ENCODE results near the gene THBS3. TPM values are rescaled to one million over a fixed set of nuclear protein-coding genes. Genes with fewer than 3 reads are reported as not detected.
"Not testable (repeated sequence)": the region's sequence is repeated elsewhere in the genome, so short reads cannot be mapped to it uniquely, and the experiment has no call there.

The THBS3 gene
- total RNA-seq, 1 experiment from 2014 or later = 36.8 TPM

DNA sequence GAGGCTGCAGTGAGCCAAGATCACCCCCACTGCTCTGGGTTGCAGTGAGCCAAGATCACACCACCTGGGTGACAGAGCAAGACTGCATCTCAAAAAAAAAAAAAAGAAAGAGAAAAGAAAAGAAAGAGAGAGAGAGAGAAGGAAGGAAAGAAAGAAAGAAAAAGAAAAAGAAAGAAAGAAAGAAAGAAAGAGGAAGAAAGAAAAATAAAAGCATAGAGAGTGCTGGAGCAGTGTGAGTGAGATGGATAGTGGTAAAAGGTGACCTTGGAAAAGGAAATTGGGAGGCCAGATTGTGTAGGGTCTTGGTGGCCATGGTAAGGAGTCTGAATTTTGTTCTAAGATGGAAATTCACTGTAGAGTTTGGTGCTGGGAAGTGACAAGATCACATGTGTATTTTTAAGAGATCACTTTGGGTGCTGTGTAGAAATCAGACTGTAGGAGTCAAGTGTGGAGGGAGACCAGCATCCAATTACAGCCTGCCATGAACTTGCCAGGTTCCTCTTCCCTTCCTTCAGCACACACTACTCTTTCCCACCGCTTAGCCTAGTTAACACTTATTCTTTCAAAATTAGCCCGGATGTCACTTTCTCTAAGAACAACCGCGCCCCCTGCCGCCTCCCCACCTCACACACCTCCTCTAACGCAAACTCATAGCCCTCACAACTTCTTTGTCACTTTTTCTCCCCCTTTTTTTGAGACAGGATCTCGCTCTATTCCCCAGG is 18.7 kb upstream of the THBS3 start:
- DNase-seq = peak; percentile 85
- peaks cover 12% of the 10 kb centered on the region for H3K4me1 Mint-ChIP-seq (ENCODE audit: low read depth, unreplicated experiment)
- CTCF ChIA-PET = interaction anchor here (0.6 to 1.5 kb wide), 7 partner anchors 17 to 562 kb away, joined by 3 to 16 read pairs (median 3); partner anchors contain the start of genes KRTCAP2 and THBS3
- peaks cover 26% of the 10 kb centered on the region for H3K36me3 Mint-ChIP-seq (ENCODE audit: insufficient read depth, unreplicated experiment)
- no TSS peak for BruUV-seq (replicated peaks)
- H3K27me3 Mint-ChIP-seq (ENCODE audit: unreplicated experiment) = peaks cover 4% of the 10 kb centered on the region
- intact Hi-C loops (cut with micrococcal nuclease; ENCODE audit: unreplicated experiment) = loop anchor here (1.0 kb wide), 2 partner anchors 19 to 50 kb away; partner anchors contain the start of gene THBS3
- TF ChIP-seq, protein P1, sequence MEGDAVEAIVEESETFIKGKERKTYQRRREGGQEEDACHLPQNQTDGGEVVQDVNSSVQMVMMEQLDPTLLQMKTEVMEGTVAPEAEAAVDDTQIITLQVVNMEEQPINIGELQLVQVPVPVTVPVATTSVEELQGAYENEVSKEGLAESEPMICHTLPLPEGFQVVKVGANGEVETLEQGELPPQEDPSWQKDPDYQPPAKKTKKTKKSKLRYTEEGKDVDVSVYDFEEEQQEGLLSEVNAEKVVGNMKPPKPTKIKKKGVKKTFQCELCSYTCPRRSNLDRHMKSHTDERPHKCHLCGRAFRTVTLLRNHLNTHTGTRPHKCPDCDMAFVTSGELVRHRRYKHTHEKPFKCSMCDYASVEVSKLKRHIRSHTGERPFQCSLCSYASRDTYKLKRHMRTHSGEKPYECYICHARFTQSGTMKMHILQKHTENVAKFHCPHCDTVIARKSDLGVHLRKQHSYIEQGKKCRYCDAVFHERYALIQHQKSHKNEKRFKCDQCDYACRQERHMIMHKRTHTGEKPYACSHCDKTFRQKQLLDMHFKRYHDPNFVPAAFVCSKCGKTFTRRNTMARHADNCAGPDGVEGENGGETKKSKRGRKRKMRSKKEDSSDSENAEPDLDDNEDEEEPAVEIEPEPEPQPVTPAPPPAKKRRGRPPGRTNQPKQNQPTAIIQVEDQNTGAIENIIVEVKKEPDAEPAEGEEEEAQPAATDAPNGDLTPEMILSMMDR (IDR thresholded peaks at IDR 0.05; ENCODE audit: unreplicated experiment) = peak; percentile 65
- H3K4me3 Mint-ChIP-seq (ENCODE audit: low read depth, unreplicated experiment) = peak overlapping the region; percentile 72
- no peaks in the 10 kb centered on the region for H3K9me3 Mint-ChIP-seq (ENCODE audit: low read depth, unreplicated experiment)
- peak overlapping the region; percentile 70 for H3K27ac Mint-ChIP-seq (ENCODE audit: unreplicated experiment)

DNA sequence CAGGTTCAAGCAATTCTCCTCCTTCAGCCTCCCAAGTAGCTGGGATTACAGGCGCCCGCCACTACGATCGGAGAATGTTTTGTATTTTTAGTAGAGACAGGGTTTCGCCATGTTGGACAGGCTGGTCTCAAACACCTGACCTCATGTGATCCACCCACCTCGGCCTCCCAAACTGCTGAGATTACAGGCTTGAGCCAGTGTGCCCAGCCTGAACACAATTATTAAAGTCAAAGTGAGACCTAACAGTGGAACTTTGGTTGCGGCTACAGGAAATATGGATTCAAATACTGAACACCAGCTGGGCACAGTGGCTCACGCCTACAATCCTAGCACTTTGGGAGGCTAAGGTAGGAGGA is 17.7 kb upstream of the THBS3 start:
- H3K4me3 Mint-ChIP-seq (ENCODE audit: low read depth, unreplicated experiment); intact Hi-C loops (cut with micrococcal nuclease; ENCODE audit: unreplicated experiment); DNase-seq; H3K27ac Mint-ChIP-seq (ENCODE audit: unreplicated experiment); H3K9me3 Mint-ChIP-seq (ENCODE audit: low read depth, unreplicated experiment); BruUV-seq (replicated peaks); H3K27me3 Mint-ChIP-seq (ENCODE audit: unreplicated experiment): not testable (repeated sequence)
- CTCF ChIA-PET = interaction anchor here (1.3 to 1.6 kb wide), 2 partner anchors 18 to 98 kb away, joined by 3 to 11 read pairs; partner anchors contain the start of gene THBS3
- H3K4me1 Mint-ChIP-seq (ENCODE audit: low read depth, unreplicated experiment) = peaks cover 15% of the 10 kb centered on the region
- H3K36me3 Mint-ChIP-seq (ENCODE audit: insufficient read depth, unreplicated experiment) = peaks cover 24% of the 10 kb centered on the region

GRCh38 chr1:155223047-155223446 is 15.3 kb upstream of the THBS3 start:
- Mint-ChIP-seq H3K9me3 (ENCODE audit: low read depth, unreplicated experiment) (no peaks in the 10 kb centered on the region), H3K27me3 (ENCODE audit: unreplicated experiment) (no peaks in the 10 kb centered on the region), H3K27ac (ENCODE audit: unreplicated experiment) (peak overlapping the region; percentile 60), H3K4me3 (ENCODE audit: low read depth, unreplicated experiment) (no peak overlapping the region), H3K36me3 (ENCODE audit: insufficient read depth, unreplicated experiment) (peaks cover 25% of the 10 kb centered on the region), H3K4me1 (ENCODE audit: low read depth, unreplicated experiment) (peaks cover 18% of the 10 kb centered on the region)
- CTCF ChIA-PET = interaction anchor here (0.6 kb wide), 1 partner anchor 195 kb away, joined by 4 read pairs; no protein-coding TSS in a partner anchor
- no peak for DNase-seq
- TF ChIP-seq, protein P1 (IDR thresholded peaks at IDR 0.05; ENCODE audit: unreplicated experiment) = no peak
- BruUV-seq (replicated peaks) = no TSS peak
- intact Hi-C loops (cut with micrococcal nuclease; ENCODE audit: unreplicated experiment) = no loop called here

- CTCF ChIA-PET = interaction anchor here (0.7 to 1.2 kb wide), 3 partner anchors 13 to 47 kb away, joined by 3 to 4 read pairs (median 3); partner anchors contain the start of gene KRTCAP2
- intact Hi-C loops (cut with micrococcal nuclease; ENCODE audit: unreplicated experiment); H3K36me3 Mint-ChIP-seq (ENCODE audit: insufficient read depth, unreplicated experiment); H3K9me3 Mint-ChIP-seq (ENCODE audit: low read depth, unreplicated experiment); H3K27me3 Mint-ChIP-seq (ENCODE audit: unreplicated experiment); BruUV-seq (replicated peaks); H3K4me1 Mint-ChIP-seq (ENCODE audit: low read depth, unreplicated experiment); DNase-seq; H3K27ac Mint-ChIP-seq (ENCODE audit: unreplicated experiment); H3K4me3 Mint-ChIP-seq (ENCODE audit: low read depth, unreplicated experiment): not testable (repeated sequence)
These were observed 12.7 kb upstream of the THBS3 start for GRCh38 chr1:155220211-155220965.

- TF ChIP-seq, protein P1 (IDR thresholded peaks at IDR 0.05; ENCODE audit: unreplicated experiment) = no peak
- Mint-ChIP-seq H3K27ac (ENCODE audit: unreplicated experiment) (no peak overlapping the region), H3K9me3 (ENCODE audit: low read depth, unreplicated experiment) (no peaks in the 10 kb centered on the region), H3K4me3 (ENCODE audit: low read depth, unreplicated experiment) (no peak overlapping the region), H3K36me3 (ENCODE audit: insufficient read depth, unreplicated experiment) (peaks cover 3% of the 10 kb centered on the region), H3K4me1 (ENCODE audit: low read depth, unreplicated experiment) (peaks cover 7% of the 10 kb centered on the region), H3K27me3 (ENCODE audit: unreplicated experiment) (no peaks in the 10 kb centered on the region)
- intact Hi-C loops (cut with micrococcal nuclease; ENCODE audit: unreplicated experiment) = no loop called here
- no peak for DNase-seq
- BruUV-seq (replicated peaks) = no TSS peak
- CTCF ChIA-PET = no interaction called here
These were observed 11.9 kb upstream of the THBS3 start for GRCh38 chr1:155219592-155220031.
